ENCODE data around the gene VDAC1. TPM values are rescaled to one million over a fixed set of nuclear protein-coding genes. Genes with fewer than 3 reads are reported as not detected.
A peak's percentile ranks its signal among the peaks of the same experiment; 100 is the strongest.
"Not testable (repeated sequence)": the region's sequence is repeated elsewhere in the genome, so short reads cannot be mapped to it uniquely, and the experiment has no call there.

Gene VDAC1
- total RNA-seq, 1 donor from 2014 or later, result 69.5 TPM

DNA sequence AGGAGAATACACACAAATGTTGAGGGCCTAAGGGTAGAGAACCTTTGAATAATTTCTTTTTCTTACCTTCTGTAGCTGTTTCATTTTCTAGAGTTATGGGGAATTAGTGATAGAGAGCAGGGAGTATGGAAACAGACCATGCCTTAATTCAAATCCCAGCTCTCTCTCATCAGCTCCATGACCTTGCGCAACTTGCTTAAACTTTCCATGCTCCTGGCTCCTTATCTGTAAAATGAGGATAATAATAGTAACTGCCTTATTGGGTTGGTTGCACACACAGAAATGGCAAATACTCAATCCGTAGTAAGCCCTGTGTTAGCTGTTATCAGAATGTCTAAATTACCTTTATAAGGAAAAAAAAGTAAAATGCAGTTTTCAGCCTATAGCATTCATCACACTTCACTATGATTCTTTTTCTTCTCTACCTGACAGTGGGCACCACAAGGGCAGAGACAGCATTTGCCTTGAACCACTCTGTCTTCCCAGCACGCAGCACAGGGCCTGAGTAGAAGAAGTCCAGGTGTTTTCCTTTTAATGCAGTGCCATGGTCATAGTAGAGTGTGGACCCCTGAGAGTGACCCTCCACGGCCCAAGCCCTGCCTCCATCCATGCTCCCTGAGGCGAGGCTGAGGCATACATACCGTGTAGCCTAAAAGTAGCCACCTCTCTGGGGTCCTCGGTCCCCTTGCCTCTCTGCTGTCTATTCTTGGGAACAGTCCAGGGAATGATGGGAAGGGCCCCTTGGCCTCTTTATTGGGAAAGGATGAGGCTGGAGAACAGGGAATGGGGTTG is 53.8 kb downstream of the VDAC1 start:
- intact Hi-C loops (cut with DNase I), result no loop called here
- no peak for ATAC-seq

DNA sequence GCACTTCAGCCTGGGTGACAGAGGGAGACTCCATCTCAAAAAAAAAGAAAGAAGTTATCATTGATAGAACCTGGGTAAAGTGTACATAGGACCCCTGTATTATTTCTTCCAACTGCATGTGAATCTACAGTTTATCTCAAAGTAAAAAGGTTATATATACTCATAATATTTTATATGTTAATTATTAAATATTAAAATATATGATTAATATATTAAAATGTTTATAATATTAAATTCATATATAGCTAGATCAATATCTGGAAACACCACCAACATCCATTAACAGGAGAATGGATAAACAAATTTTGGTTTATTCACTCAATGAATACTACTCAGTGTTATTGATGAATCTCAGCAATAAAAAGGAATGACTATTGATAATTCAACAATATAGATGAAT is 56.1 kb downstream of the VDAC1 start:
- intact Hi-C loops (cut with DNase I), result no loop called here
- no peak for ATAC-seq
- no peak for DNase-seq (ENCODE audit: low spot score)

More for the DNA sequence above, 53.8 kb downstream of the VDAC1 start:
- peak; percentile 32 for DNase-seq (ENCODE audit: low spot score)

DNA sequence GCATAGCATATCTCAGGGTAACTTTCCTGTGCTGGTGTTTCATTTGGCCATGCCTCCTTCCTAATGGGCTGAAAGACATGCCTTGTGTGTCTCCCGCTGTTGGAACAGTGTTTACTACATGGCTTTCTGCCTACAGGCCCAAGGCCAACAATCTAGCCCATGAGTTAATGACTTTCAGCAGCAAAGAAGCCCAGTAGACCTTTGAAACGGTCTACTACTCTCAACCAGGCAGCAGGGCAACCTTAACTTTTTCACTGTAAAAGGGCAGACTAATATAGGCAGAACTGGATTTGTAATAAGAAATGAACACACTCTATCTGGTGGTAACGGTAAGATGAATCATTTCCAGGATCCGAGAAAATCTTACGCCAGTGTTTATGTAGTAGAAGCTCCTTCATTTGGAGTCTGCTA is 57.3 kb downstream of the VDAC1 start:
- DNase-seq (ENCODE audit: low spot score), result peak; percentile 64
- ATAC-seq, result peak; percentile 79
- intact Hi-C loops (cut with DNase I), result no loop called here

DNA sequence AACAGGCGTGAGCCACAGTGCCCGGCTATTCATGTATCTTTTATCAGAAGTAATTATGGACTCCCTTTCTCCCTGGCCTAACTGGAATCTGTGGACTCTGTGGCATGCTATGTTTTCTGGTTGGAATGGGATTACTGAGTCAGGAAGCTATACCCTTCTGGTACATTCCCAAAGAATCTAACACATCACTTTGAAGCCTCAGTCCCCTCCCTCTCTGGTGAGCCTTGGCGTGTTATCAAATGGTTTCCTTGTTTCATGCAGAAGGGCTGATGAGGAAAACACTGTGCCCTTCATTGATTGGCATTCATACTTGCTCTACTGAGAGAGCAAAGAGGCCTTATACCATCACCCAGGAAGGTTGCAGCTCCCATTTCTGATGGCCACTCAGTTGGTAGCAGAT is 59.2 kb downstream of the VDAC1 start:
- intact Hi-C loops (cut with DNase I), result no loop called here
- ATAC-seq, result no peak
- peak; percentile 26 for DNase-seq (ENCODE audit: low spot score)

DNA sequence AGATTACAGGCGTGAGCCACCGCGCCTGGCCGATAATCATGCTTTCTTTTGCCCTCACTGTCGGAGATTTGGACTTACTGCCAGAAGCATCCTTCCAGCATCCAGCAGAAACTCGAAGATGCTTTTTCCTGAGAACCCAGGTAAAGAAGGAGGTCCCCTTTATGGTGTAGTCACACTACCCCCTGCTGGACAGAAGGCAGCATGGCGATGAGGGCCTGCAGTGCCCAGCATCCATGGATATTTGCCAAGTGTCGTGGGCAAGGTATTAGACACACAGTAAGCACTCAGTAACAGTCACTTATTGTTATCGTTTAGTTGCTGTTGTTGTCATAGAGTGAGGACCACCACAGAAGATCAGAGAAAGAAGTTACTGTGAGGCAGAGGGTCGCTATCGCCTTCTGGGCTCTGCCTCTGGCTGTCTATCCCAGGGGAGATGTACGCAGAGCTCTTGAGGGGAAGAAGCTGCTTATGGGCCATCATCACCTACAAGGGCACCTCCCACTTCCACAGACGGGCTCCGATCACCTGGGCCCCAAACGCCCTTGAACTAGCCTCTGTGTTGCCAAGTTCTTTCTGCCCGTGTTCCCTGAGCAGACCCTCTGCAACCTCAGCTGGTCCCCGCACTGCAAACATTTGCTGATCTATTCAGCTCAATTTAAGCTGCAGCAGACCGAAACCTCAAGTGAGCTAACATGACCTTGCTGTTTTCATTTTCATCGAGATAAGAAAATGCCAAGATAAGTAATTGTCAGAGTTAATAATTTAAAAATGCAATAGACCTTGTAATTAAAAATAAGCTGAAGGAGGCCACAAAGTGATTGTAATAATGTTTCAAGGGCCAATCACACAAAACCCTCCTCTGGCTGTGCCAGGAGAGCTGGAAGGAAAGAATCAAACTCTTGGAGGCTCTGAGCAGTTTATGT is 60.3 kb downstream of the VDAC1 start:
- ATAC-seq (no peak), DNase-seq (ENCODE audit: low spot score) (peak; percentile 59)
- intact Hi-C loops (cut with DNase I), result no loop called here

DNA sequence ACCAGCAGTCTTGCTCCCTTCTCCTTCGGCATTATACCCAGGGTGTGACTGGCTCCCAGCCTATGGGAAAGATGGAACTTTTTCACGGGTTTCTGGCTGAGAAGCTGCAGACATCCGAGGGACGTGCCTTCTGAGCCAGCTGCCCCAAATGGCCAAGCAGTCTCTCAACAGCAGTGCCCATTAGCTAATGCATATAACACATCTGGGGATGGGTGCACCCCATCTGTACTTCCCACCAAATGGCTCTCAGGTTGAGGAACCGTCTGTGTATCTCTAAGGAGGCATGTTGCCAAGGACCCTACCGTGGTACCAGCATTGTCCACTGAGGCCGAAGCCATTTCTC is 61.3 kb downstream of the VDAC1 start:
- ATAC-seq (no peak), DNase-seq (ENCODE audit: low spot score) (peak; percentile 49)
- intact Hi-C loops (cut with DNase I), result no loop called here

DNA sequence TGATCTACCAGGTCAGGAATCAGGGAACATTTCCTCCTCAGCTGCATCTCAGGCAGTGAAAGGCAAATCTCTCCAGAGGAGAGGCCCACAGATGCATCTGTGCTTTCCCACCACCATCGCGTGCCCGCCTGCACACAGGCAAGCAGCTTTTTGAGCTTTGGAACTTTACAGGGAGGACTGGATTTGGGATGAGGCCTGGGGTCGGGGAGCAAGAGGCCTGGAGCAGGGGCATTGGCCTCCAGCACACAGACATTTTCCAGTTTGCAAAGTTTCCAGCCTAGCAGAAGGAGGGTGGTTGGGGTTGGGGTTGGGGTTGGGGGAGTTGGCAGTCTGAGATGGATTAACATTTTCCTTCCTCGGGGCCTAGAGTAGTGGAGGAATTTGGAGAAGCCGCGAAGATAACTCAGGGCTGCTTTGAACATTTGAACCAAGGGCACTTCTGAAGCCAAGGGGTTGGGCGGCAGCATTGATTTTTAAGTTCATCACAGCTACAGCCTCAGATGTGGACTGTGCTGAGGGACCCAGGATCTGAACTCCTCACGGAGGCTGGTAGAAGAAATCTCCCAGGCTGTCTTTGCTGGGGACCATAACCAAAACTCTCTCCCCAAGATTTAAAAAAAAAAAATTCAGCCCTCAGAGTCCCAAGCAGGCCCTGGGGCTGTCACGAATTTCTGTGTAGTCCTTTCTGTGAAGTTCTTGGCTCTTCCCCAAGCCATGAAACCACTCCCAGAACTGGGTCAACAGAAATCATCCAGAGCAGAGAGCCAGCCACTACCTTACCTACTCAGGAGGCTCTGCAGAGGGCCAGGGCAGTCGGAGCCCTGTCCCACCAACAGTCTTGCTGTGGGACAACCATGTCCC is 61.9 kb downstream of the VDAC1 start:
- intact Hi-C loops (cut with DNase I), result no loop called here
- peak; percentile 28 for DNase-seq (ENCODE audit: low spot score)

DNA sequence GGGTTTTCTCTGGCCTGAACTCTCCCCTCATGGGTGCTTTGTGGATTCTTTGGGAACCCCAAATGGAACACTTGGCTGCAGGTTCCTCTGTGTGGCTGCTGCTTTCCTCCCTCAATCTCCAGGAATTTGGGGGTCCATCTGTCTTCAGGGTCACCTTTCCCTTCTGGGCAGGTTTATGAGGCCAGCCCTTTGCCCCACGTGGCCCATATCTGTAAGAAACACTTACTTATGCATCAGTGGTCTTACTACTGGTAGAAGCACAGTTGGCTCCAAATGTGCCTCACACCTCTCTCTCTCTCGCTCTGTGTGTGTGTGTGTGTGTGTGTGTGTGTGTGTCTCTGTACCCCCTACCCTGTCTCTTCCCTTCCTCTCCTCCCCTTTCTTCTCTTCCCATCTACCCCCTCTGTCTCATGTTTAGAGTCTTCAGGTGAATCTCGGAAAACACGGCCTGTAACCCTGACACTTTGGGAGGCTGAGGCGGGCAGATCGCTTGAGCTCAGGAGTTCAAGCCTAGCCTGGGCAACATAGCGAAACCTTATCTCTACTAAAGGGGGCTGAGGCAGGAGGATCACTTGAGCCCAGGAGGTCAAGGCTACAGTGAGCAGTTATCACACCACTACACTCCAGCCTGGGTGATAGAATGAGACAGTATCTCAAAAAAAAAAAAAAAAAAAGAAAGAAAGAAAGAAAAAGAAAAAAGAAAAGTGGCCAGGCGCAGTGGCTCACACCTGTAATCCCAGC is 63.1 kb downstream of the VDAC1 start:
- intact Hi-C loops (cut with DNase I), result no loop called here
- DNase-seq (ENCODE audit: low spot score), result no peak
- no peak for ATAC-seq

More for the DNA sequence above, 61.9 kb downstream of the VDAC1 start:
- ATAC-seq, result peak; percentile 70

DNA sequence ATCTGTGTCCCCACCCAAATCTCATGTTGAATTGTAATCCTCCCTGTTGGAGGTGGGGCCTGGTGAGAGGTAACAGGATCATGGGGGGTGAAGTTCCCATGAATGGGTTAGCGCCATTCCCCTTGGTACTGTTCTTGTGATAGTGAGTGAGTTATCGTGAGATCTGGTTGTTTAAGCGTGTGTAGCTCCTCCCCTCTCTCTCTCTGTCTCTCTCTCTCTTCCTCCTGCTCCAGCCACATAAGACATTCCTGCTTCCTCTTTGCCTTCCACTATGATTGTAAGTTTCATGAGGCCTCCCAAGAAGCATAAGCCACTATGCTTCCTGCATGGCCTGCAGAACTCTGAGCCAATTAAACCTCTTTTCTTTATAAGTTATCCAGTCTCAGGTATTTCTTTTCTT is 65.1 kb downstream of the VDAC1 start:
- DNase-seq (ENCODE audit: low spot score) (no peak), ATAC-seq (no peak)
- intact Hi-C loops (cut with DNase I), result no loop called here

DNA sequence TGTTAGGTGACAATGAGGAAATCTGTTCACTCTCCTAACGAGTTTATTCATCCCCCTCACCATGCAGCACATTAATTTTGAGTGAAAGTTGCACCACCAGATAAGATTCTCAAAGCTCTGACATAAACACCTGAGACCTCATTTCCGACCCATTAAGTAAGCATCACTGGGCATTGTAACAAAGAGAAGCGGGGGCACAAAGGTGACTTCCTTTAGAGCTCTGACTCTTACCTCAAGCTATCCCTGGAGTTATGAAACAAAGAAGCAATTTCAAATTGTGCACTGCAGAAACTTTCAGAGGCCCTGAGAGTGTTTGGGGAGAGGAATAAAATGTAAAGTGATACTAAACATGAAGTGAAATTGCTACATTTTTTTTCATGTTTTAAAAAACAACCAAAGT is 65.8 kb downstream of the VDAC1 start:
- intact Hi-C loops (cut with DNase I), result no loop called here

DNA sequence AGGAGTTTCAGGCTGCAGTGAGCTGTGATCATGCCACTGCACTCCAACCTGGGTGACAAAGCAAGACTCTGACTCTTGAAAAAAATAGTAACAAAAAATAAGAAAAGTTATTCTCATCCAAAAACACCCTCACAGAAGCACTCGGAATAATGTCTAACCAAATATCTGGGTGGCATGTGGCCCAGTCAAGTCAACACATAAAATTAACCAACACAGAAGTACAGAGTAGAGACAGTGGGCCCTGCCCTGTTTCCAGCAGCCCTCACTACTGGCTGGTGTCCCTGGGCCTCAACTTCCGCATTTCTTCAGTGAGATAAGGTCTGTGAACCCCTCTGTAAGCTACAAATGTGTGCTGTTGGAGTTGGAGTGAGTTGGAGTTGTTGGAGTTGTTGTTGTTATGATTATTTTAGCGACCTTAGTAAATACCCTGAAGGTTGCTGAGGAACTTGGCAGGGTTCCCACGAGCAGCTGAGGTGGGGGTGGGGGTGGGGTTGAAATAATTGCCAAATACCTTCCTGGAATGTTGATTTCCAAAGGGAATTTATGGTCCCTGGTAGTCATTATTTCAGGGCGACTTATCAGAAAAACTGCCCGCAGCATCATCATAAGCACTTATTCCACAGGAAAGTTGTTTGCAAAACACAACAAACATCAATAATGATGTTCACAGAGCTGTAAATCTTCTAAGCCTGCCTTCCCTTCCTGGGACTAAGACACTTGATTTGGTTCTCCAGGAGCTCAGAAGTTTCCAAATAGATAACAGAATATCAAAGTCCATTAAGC is 66.5 kb downstream of the VDAC1 start:
- no peak for ATAC-seq
- DNase-seq (ENCODE audit: low spot score), result no peak
- intact Hi-C loops (cut with DNase I), result no loop called here

More for the DNA sequence above, 65.8 kb downstream of the VDAC1 start:
- ATAC-seq (no peak), DNase-seq (ENCODE audit: low spot score) (no peak)

DNA sequence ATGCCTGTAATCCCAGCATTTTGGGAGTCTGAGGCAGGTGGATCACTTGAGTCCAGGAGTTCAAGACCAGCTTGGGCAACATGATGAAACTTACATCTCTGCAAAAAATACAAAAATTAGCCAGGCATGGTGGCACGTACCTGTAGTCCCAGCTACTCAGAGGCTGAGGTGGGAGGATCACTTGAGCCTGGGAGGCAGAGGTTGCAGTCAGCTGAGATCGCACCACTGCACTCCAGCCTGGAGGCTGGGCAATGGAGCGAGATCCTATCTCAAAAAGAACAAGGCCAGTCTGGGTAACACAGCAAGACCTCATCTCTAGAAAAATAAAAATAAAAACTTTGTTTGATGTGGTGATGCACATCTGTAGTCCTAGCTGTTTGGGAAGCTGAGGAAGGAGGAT is 67.1 kb downstream of the VDAC1 start:
- ATAC-seq; DNase-seq (ENCODE audit: low spot score); intact Hi-C loops (cut with DNase I): not testable (repeated sequence)

DNA sequence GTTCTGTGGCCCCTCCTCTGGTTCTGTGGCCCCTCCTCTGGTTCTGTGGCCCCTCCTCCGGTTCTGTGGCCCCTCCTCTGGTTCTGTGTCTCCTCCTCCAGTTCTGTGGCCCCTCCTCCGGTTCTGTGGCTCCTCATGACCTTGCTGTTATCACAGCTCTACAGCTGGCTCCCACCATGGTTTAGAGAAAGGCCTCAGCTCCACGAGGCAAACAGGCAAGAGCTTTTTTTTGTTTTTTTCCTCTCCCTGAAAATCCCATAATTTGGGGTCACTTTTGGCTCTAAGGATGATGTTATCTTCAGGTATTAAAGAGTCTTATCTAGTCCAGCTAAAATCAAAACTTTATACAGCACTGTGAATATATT is 68.1 kb downstream of the VDAC1 start:
- intact Hi-C loops (cut with DNase I), result no loop called here
- ATAC-seq (no peak), DNase-seq (ENCODE audit: low spot score) (no peak)

DNA sequence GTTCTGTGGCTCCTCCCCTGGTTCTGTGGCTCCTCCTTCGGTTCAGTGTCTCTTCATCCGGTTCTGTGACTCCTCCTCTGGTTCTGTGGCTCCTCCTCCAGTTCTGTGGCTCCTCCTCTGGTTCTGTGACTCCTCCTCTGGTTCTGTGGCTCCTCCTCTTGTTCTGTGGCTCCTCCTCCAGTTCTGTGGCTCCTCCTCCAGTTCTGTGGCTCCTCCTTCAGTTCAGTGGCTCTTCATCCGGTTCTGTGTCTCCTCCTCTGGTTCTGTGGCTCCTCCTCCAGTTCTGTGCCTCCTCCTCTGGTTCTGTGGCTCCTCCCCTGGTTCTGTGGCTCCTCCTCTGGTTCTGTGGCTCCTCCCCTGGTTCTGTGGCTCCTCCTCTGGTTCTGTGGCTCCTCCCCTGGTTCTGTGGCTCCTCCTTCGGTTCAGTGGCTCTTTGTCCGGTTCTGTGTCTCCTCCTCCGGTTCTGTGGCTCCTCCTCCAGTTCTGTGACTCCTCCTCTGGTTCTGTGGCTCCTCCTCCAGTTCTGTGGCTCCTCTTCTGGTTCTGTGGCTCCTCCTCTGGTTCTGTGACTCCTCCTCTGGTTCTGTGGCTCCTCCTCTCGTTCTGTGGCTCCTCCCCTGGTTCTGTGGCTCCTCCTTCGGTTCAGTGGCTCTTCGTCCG is 68.7 kb downstream of the VDAC1 start:
- ATAC-seq; intact Hi-C loops (cut with DNase I); DNase-seq (ENCODE audit: low spot score): not testable (repeated sequence)

DNA sequence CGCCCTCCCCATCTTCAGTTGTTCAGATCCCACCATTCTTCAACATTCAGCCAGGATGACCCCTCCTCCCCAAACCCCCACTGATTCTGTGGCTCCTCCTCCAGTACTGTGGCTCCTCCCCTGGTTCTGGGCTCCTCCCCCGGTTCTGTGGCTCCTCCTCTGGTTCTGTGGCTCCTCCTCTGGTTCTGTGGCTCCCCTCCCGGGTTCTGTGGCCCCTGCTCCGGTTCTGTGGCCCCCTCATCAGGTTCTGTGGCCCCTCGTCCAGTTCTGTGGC is 69.2 kb downstream of the VDAC1 start:
- intact Hi-C loops (cut with DNase I), result no loop called here
- DNase-seq (ENCODE audit: low spot score) (no peak), ATAC-seq (no peak)

DNA sequence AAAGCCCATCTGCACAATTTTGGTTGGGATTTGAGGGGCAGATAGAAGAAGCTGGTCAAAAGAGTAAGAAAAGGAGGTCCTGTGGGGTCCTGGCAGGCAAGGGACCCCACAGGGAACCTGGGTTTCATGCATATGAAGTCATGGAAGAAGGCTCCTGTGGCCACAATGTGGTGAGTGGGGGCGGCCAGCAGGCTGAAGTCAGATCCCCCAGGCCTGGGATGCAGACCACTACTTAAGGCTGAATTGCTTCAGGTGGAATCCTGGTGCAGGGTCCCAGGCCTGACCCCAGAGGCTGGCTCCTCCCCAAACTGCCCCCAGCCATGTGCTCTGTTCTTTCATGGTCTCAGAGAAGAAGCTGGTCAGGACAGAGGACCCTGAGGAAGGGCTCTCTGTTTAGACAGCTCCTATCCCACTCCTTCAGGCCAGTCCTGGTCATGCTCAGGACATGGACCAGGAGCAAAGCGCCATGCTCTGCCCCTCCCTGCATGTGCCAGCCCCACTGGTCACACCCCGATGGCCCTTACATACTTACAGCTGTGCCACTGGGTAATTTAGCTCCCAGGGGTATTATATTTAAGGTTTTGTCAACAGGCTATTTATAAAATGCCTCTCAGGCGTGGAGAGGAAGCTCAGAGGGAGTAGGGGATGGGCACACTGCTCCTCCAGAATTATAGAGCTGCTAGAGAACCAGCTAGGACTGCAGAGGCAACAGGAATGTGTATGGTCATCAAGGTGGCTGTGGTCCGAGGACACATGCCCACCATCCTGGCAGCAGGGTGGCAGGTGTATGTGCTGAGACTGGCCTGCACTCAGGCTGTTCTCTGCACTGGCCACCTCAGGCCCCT is 69.7 kb downstream of the VDAC1 start:
- DNase-seq (ENCODE audit: low spot score), result no peak
- ATAC-seq, result no peak
- intact Hi-C loops (cut with DNase I), result no loop called here

DNA sequence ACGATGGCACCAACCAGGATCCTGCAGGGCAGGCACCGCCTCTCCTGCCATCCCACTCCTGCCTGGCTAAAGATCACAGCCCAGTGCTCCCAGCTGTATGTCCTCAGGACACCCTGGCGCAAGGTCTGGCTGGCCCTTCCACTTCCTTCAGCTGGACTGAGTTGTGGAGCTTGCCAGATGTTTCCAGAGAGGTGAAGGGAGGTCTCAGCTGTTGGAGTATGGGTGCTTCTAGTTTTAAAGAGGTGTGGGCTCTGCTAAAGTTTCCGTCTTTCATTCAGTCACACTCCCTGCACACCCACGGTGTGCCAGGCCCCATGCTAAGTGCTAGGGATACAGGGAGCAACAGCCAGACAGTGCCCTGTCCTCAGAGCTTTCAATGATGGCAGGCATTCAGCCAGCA is 70.5 kb downstream of the VDAC1 start:
- intact Hi-C loops (cut with DNase I), result no loop called here
- DNase-seq (ENCODE audit: low spot score) (no peak), ATAC-seq (no peak)
